Transverse colon (tissue), 4 donors: Measurements from ENCODE around the gene HNRNPDL.

Experiments
- EP300 ChIP-seq: sonication (generic); formaldehyde crosslinking; IDR thresholded peaks from one replicate; pipeline ENCODE4 v1.6.1; 2017; ENCODE audit warnings: antibody characterized with exemption, low read depth
- POLR2A ChIP-seq: fragments of 450-650 bp; IDR thresholded peaks from one replicate; pipeline ENCODE4 v1.6.1; 2016; ENCODE audit warnings: antibody characterized with exemption, mild to moderate bottlenecking, moderate library complexity
- POLR2AphosphoS5 ChIP-seq, 3 donors: sonication (generic); formaldehyde crosslinking; IDR thresholded peaks; one replicate each; pipeline ENCODE4 v1.6.1; 2016; ENCODE audit warnings: antibody characterized with exemption in 3 of 3
- TF ChIP-seq, protein P1 (sequence below), 5 experiments: fragments of 200-600 bp in 3 of 5; fragments of 450-650 bp in 2 of 5; sonication (generic) in 3 of 5; IDR thresholded peaks; 1 replicate in 2 of 5; 2 replicates in 3 of 5; pipeline ENCODE4 v1.5.1; 2016 to 2017; ENCODE audit warnings: antibody characterized with exemption in 5 of 5, inconsistent platforms in 3 of 5, mild to moderate bottlenecking in 2 of 5, moderate library complexity in 1 of 5

GRCh38 chr4:82373816-82374625, 56.2 kb downstream of the HNRNPDL start, which contains the start of gene HNRNPD:
- TF ChIP-seq, protein P1, sequence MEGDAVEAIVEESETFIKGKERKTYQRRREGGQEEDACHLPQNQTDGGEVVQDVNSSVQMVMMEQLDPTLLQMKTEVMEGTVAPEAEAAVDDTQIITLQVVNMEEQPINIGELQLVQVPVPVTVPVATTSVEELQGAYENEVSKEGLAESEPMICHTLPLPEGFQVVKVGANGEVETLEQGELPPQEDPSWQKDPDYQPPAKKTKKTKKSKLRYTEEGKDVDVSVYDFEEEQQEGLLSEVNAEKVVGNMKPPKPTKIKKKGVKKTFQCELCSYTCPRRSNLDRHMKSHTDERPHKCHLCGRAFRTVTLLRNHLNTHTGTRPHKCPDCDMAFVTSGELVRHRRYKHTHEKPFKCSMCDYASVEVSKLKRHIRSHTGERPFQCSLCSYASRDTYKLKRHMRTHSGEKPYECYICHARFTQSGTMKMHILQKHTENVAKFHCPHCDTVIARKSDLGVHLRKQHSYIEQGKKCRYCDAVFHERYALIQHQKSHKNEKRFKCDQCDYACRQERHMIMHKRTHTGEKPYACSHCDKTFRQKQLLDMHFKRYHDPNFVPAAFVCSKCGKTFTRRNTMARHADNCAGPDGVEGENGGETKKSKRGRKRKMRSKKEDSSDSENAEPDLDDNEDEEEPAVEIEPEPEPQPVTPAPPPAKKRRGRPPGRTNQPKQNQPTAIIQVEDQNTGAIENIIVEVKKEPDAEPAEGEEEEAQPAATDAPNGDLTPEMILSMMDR (IDR thresholded peaks at IDR 0.05), result peak in 1 of 5 experiments; percentile 29
- TF ChIP-seq POLR2A, result peak; percentile 95
- peak; percentile 91 to 96 (median 96) for TF ChIP-seq POLR2AphosphoS5 (IDR thresholded peaks at IDR 0.05)
- TF ChIP-seq EP300, result peak; percentile 44
